MG63 (cell line): ENCODE data around the gene FAM118A. TPM values are rescaled to one million over a fixed set of nuclear protein-coding genes. Genes with fewer than 3 reads are reported as not detected.
"Not testable (repeated sequence)": the region's sequence is repeated elsewhere in the genome, so short reads cannot be mapped to it uniquely, and the experiment has no call there.

ENCODE experiments used
- DNase-seq: peaks from one replicate; pipeline ENCODE4 v3.0.0-alpha.2; 2020
- H3K27me3 ChIP-seq: fragments of 250-450 bp; sonication (Bioruptor Pico); 2 replicates; pipeline ENCODE4 v1.5.1; 2020; ENCODE audit warnings: mild to moderate bottlenecking, moderate library complexity
- H3K36me3 ChIP-seq: fragments of 250-450 bp; sonication (Bioruptor Pico); 2 replicates; pipeline ENCODE4 v1.5.1; 2020; ENCODE audit warnings: mild to moderate bottlenecking, moderate library complexity
- H3K4me3 ChIP-seq: fragments of 250-450 bp; sonication (Bioruptor Pico); 2 replicates; pipeline ENCODE4 v1.5.1; 2020; ENCODE audit warnings: mild to moderate bottlenecking, moderate library complexity
- H3K9me3 ChIP-seq: fragments of 250-450 bp; sonication (Bioruptor Pico); 2 replicates; pipeline ENCODE4 v1.5.1; 2020; ENCODE audit warnings: mild to moderate bottlenecking, moderate library complexity
- total RNA-seq: library from RNA; depleted of rRNA; stranded (reverse); fragments of >200 nt; shearing (Covaris generic); gene quantifications from 2 replicates; pipeline ENCODE4 v1.2.3, GENCODE V29; 2014; ENCODE audit warnings: low replicate concordance

The FAM118A gene
- total RNA-seq, 1 experiment from 2014 or later: 20.5 TPM

- no peak overlapping the region for H3K4me3 ChIP-seq
Measured at GRCh38 chr22:45316796-45317526, 7.2 kb downstream of the FAM118A start.

GRCh38 chr22:45317551-45318167 lies 7.9 kb downstream of the FAM118A start:
- Histone ChIP-seq H3K27me3 (no peaks in the 10 kb centered on the region), H3K4me3 (no peak overlapping the region), H3K9me3 (no peaks in the 10 kb centered on the region), H3K36me3 (peaks cover 6% of the 10 kb centered on the region)
- peak; percentile 82 for DNase-seq

More at GRCh38 chr22:45316796-45317526, 7.2 kb downstream of the FAM118A start:
- Histone ChIP-seq H3K9me3 (no peaks in the 10 kb centered on the region), H3K36me3 (no peaks in the 10 kb centered on the region; the same call in 1 of the 2 replicates), H3K27me3 (no peaks in the 10 kb centered on the region)
- no peak for DNase-seq

GRCh38 chr22:45318168-45318557 lies 8.4 kb downstream of the FAM118A start:
- H3K4me3 ChIP-seq: no peak overlapping the region
- H3K36me3 ChIP-seq: peaks cover 11% of the 10 kb centered on the region
- H3K9me3 ChIP-seq: no peaks in the 10 kb centered on the region
- no peaks in the 10 kb centered on the region for H3K27me3 ChIP-seq
- peak; percentile 31 for DNase-seq

GRCh38 chr22:45318558-45319323 lies 9.0 kb downstream of the FAM118A start:
- DNase-seq: no peak
- Histone ChIP-seq H3K27me3 (no peaks in the 10 kb centered on the region), H3K4me3 (no peak overlapping the region), H3K36me3 (peaks cover 17% of the 10 kb centered on the region), H3K9me3 (no peaks in the 10 kb centered on the region)

- peak; percentile 87 for DNase-seq
- H3K4me3 ChIP-seq: no peak overlapping the region
- peaks cover 22% of the 10 kb centered on the region for H3K36me3 ChIP-seq
- no peaks in the 10 kb centered on the region for H3K27me3 ChIP-seq
- H3K9me3 ChIP-seq: no peaks in the 10 kb centered on the region
Measured at GRCh38 chr22:45319324-45319685, 9.6 kb downstream of the FAM118A start.

- H3K27me3 ChIP-seq: no peaks in the 10 kb centered on the region
- H3K36me3 ChIP-seq: peaks cover 25% of the 10 kb centered on the region
- no peak overlapping the region for H3K4me3 ChIP-seq
- peak; percentile 81 for DNase-seq
- no peaks in the 10 kb centered on the region for H3K9me3 ChIP-seq
Measured at GRCh38 chr22:45320357-45320976, 10.7 kb downstream of the FAM118A start.

GRCh38 chr22:45321827-45322226 lies 12.1 kb downstream of the FAM118A start:
- DNase-seq: no peak
- Histone ChIP-seq H3K36me3 (peaks cover 25% of the 10 kb centered on the region), H3K9me3 (no peaks in the 10 kb centered on the region), H3K4me3 (no peak overlapping the region), H3K27me3 (no peaks in the 10 kb centered on the region)

- DNase-seq: no peak
- Histone ChIP-seq H3K27me3 (no peaks in the 10 kb centered on the region), H3K36me3 (peaks cover 31% of the 10 kb centered on the region)
Measured at GRCh38 chr22:45322873-45323525, 13.3 kb downstream of the FAM118A start.

GRCh38 chr22:45323695-45324094 lies 14.0 kb downstream of the FAM118A start:
- Histone ChIP-seq H3K9me3 (no peaks in the 10 kb centered on the region), H3K36me3 (peaks cover 31% of the 10 kb centered on the region)
- DNase-seq: no peak

More at GRCh38 chr22:45322873-45323525, 13.3 kb downstream of the FAM118A start:
- Histone ChIP-seq H3K9me3 (no peaks in the 10 kb centered on the region), H3K4me3 (no peak overlapping the region)

GRCh38 chr22:45324311-45324711 lies 14.6 kb downstream of the FAM118A start:
- Histone ChIP-seq H3K36me3 (peaks cover 31% of the 10 kb centered on the region), H3K27me3 (no peaks in the 10 kb centered on the region), H3K4me3 (no peak overlapping the region), H3K9me3 (no peaks in the 10 kb centered on the region)
- no peak for DNase-seq

More at GRCh38 chr22:45323695-45324094, 14.0 kb downstream of the FAM118A start:
- Histone ChIP-seq H3K27me3 (no peaks in the 10 kb centered on the region), H3K4me3 (no peak overlapping the region)

GRCh38 chr22:45328261-45328660 lies 18.5 kb downstream of the FAM118A start:
- DNase-seq, H3K27me3 ChIP-seq, H3K9me3 ChIP-seq, H3K4me3 ChIP-seq: not testable (repeated sequence)
- peaks cover 31% of the 10 kb centered on the region for H3K36me3 ChIP-seq

GRCh38 chr22:45328822-45329529 lies 19.2 kb downstream of the FAM118A start:
- Histone ChIP-seq H3K9me3 (no peaks in the 10 kb centered on the region), H3K27me3 (no peaks in the 10 kb centered on the region), H3K4me3 (no peak overlapping the region), H3K36me3 (peaks cover 24% of the 10 kb centered on the region)
- DNase-seq: no peak

GRCh38 chr22:45329530-45329936 lies 19.8 kb downstream of the FAM118A start:
- no peaks in the 10 kb centered on the region for H3K9me3 ChIP-seq
- no peak for DNase-seq
- H3K4me3 ChIP-seq: no peak overlapping the region
- H3K27me3 ChIP-seq: no peaks in the 10 kb centered on the region
- peaks cover 23% of the 10 kb centered on the region for H3K36me3 ChIP-seq

- no peak overlapping the region for H3K4me3 ChIP-seq
- no peak for DNase-seq
- peaks cover 29% of the 10 kb centered on the region for H3K36me3 ChIP-seq
- H3K9me3 ChIP-seq: no peaks in the 10 kb centered on the region
- H3K27me3 ChIP-seq: no peaks in the 10 kb centered on the region
Measured at GRCh38 chr22:45330548-45330947, 20.8 kb downstream of the FAM118A start.

GRCh38 chr22:45331486-45331885 lies 21.8 kb downstream of the FAM118A start:
- H3K9me3 ChIP-seq: no peaks in the 10 kb centered on the region
- peaks cover 36% of the 10 kb centered on the region for H3K36me3 ChIP-seq
- H3K4me3 ChIP-seq: no peak overlapping the region
- no peaks in the 10 kb centered on the region for H3K27me3 ChIP-seq
- DNase-seq: no peak

GRCh38 chr22:45332001-45332400 lies 22.3 kb downstream of the FAM118A start:
- DNase-seq: no peak
- no peak overlapping the region for H3K4me3 ChIP-seq
- peaks cover 39% of the 10 kb centered on the region for H3K36me3 ChIP-seq
- no peaks in the 10 kb centered on the region for H3K9me3 ChIP-seq
- H3K27me3 ChIP-seq: no peaks in the 10 kb centered on the region
